Thyroid gland (tissue), 4 donors: ENCODE data around the gene UHRF1. TPM values are rescaled to one million over a fixed set of nuclear protein-coding genes. Genes with fewer than 3 reads are reported as not detected.
A peak's percentile ranks its signal among the peaks of the same experiment; 100 is the strongest.

Experiments
- DNase-seq, 2 donors: peaks; one replicate each; pipeline ENCODE4 v3.0.0-alpha.2; 2019
- H3K27ac ChIP-seq, 3 donors: fragments of 200-600 bp; sonication (generic); 1 replicate in 2 of 3; 2 replicates in 1 of 3; pipeline ENCODE4 v1.5.1; 2016 to 2019; ENCODE audit warnings: mild to moderate bottlenecking in 1 of 3, moderate library complexity in 1 of 3
- H3K27me3 ChIP-seq: fragments of 200-600 bp; sonication (generic); one replicate; pipeline ENCODE4 v1.5.1; 2019
- H3K36me3 ChIP-seq, 2 donors: fragments of 200-600 bp; sonication (generic); one replicate each; pipeline ENCODE4 v1.5.1; 2016 to 2019
- H3K4me1 ChIP-seq, 2 donors: fragments of 200-600 bp; sonication (generic); one replicate each; pipeline ENCODE4 v1.5.1; 2017 to 2019
- H3K4me3 ChIP-seq, 3 donors: fragments of 200-600 bp; sonication (generic); replicated peaks in 1 of 3; 1 replicate in 2 of 3; 2 replicates in 1 of 3; pipeline ENCODE4 v1.5.1; 2016; ENCODE audit warnings: mild to moderate bottlenecking in 1 of 3
- H3K9me3 ChIP-seq: fragments of 200-600 bp; sonication (generic); one replicate; pipeline ENCODE4 v1.5.1; 2017
- POLR2A ChIP-seq, 2 donors: fragments of 450-650 bp; IDR thresholded peaks; one replicate each; pipeline ENCODE4 v1.6.1; 2017; ENCODE audit warnings: antibody characterized with exemption in 2 of 2, mild to moderate bottlenecking in 2 of 2, moderate library complexity in 1 of 2
- WGBS, 2 donors: methylation state at CpG; one replicate each; pipeline ENCODE4 v1.1.5; 2017; 5-methylcytosine and 5-hydroxymethylcytosine counted together
- intact Hi-C: fragments of 100-400 bp; cut with DNase I; formaldehyde crosslinking; loops from one replicate; pipeline ENCODE4 v1.15.1; 2023
- total RNA-seq, 4 donors: library from RNA; depleted of rRNA; stranded (reverse); fragments of >200 nt; gene quantifications; one replicate each; pipeline ENCODE4 v1.2.3, GENCODE V29; 2016
- TF ChIP-seq, protein P1 (sequence below), 6 experiments: fragments of 200-600 bp in 3 of 6; fragments of 450-650 bp in 3 of 6; sonication (generic) in 3 of 6; IDR thresholded peaks; one replicate each; pipeline ENCODE4 v1.5.1; 2016 to 2019; ENCODE audit warnings: antibody characterized with exemption in 6 of 6, mild to moderate bottlenecking in 2 of 6, inconsistent platforms in 1 of 6, moderate library complexity in 1 of 6

The UHRF1 gene
- total RNA-seq, 4 donors from 2014 or later: 0.11 to 0.71 (median 0.41) TPM

DNA sequence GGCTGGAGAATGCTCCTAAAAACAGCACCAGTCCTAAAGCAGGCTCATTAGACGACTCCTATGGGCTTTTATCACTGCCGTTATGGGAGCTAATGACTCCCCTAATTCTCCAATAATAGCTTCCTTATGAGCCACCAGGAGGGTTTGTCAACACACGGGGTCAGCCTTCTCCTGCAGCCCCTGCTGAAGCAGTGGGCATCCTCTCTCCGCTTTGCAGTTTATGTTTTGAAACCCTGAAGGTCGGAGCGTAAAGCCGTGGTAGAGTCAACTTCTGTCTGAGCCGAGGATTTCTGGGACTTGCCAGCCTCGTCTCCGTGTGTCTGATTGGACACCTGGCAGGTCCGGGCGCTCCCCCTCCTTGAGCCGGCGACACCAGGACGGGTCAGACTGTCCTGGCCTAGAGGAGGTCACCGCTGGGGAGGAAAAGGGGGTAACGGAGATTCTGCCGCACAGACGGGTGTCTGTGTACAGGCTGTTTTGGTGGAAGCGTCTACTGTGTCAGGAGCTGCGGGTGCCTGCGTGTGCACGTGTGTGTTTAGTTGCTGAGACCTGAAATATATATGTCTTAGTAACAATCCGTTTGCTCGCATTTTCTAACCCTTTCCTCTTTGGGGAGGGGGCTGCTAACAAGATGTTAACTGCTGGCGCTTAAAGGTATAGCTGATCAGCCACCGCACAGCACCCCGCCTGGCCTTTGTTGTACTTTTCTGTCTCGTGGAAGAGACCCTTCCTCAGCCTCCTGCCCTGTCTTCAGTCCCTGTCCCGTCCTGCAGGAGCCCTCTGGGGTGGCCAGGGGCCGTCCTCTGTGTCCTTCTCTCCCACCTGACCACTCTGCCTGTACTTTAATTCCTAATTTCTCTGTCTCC, 61.5 kb downstream of the UHRF1 start:
- peak overlapping the region; percentile 19 to 67 (median 61) for H3K4me3 ChIP-seq
- intact Hi-C loops: no loop called here
- H3K27me3 ChIP-seq: no peaks in the 10 kb centered on the region
- no peaks in the 10 kb centered on the region for H3K9me3 ChIP-seq
- DNase-seq: peak; percentile 73 to 78
- 10 to 16% methylated on average over 21 to 31 of the region's 31 CpGs for WGBS, 2 donors
- no peaks in the 10 kb centered on the region for H3K36me3 ChIP-seq
- H3K4me1 ChIP-seq: peaks cover 54 to 55% of the 10 kb centered on the region in 2 donors
- TF ChIP-seq, protein P1, sequence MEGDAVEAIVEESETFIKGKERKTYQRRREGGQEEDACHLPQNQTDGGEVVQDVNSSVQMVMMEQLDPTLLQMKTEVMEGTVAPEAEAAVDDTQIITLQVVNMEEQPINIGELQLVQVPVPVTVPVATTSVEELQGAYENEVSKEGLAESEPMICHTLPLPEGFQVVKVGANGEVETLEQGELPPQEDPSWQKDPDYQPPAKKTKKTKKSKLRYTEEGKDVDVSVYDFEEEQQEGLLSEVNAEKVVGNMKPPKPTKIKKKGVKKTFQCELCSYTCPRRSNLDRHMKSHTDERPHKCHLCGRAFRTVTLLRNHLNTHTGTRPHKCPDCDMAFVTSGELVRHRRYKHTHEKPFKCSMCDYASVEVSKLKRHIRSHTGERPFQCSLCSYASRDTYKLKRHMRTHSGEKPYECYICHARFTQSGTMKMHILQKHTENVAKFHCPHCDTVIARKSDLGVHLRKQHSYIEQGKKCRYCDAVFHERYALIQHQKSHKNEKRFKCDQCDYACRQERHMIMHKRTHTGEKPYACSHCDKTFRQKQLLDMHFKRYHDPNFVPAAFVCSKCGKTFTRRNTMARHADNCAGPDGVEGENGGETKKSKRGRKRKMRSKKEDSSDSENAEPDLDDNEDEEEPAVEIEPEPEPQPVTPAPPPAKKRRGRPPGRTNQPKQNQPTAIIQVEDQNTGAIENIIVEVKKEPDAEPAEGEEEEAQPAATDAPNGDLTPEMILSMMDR (IDR thresholded peaks at IDR 0.05): no peak
- peak in 1 of 2 donors; percentile 53 for TF ChIP-seq POLR2A (IDR thresholded peaks at IDR 0.05)
- H3K27ac ChIP-seq: peak overlapping the region; percentile 74 to 94 (median 85)

DNA sequence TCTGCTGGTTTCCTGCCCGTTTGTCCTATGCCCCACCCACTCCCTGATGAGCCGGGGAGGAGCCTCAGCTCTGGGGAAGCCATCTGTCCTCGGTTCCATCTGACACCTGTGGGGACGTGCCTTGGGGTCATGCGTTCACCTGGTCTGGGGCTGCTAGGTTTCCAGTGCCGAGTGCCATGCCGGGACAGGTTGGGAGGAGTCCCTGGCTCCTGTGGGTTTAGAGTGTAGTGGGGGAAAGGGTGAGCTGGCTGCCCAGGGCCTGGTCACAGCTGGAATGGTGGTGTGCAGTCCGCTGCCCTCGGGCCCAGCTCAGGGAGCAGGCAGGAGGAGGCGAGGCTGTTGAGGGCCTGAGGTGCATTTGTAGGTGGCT, 62.1 kb downstream of the UHRF1 start:
- intact Hi-C loops: no loop called here
- TF ChIP-seq, protein P1 (IDR thresholded peaks at IDR 0.05): no peak
- TF ChIP-seq POLR2A (IDR thresholded peaks at IDR 0.05): peak in 1 of 2 donors; percentile 63
- Histone ChIP-seq H3K27me3 (no peaks in the 10 kb centered on the region), H3K27ac (peak overlapping the region; percentile 74 to 94 (median 85)), H3K36me3 (no peaks in the 10 kb centered on the region), H3K4me3 (peak overlapping the region in 1 of 3 donors; percentile 61), H3K9me3 (no peaks in the 10 kb centered on the region), H3K4me1 (peaks cover 58 to 60% of the 10 kb centered on the region in 2 donors)
- peak; percentile 67 to 83 for DNase-seq
- WGBS, 2 donors: 22 to 29% methylated on average over 10 of the region's 10 CpGs

DNA sequence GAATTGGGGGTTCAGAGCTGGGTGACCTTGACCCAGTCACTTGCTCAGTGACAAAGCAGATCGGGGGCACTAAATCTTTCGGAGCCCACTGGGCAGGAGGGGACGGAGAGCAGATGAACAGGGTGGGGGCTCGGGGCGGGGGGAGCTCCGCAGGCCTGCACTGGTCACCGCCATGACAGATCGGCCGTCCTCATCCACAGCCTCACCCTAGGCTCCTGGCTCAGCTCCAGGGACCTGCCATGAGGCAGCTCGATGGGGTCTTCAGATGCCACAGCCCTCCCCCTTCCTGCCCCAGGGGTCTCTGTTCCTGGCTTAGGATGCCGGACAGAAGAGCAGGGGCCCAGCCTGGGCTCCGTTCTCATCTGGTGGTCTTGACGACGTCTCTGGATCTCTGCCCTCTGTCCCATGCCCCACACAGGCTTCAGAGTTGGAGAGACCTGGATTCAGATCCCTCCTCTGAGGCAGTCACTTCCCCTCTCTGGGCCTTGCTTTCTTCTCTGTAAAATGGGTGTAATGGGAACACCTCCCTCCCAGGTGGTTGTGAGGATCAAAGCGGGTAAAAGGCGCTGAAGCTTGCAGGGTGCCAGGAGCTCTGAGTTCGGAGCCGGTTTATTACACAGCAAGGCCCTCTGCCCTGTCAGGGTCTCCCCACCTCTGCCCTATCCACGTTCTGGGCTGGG, 62.7 kb downstream of the UHRF1 start:
- 89 to 90% methylated on average over 12 to 15 of the region's 19 CpGs for WGBS, 2 donors

DNA sequence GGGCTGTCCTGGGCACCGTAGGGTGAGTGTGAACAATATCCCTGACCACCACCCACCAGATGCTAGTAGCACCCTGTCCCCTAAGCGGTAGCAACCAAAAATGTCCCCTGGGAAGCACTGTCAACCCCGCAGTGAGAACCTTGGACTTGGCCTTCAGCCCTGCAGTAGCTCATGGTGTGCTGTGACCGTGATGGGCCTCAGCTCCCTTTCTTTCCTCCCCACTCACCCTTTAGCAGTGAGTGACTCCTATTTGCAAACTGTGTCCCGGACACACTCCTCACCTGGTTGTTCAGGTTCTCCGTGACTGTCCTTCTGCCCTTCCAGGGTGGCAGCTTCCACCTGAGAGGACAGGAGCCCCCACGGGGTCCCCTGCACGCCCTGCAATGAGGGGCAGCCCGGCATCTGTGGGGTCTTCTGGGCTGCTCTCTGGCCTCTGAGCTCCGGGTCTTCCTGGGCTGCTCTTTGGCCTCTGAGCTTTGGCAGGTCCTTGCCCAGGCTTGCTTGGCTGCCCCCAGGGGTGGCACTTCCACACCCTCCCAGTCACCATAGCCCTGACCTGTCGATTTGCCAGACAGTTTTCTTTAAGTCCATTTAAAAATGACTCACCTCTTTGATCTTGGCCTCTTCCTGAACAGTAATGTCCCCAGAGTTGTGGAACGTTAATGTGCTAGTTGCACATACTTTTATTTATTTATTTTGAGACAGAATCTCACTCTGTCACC, 63.4 kb downstream of the UHRF1 start:
- Histone ChIP-seq H3K4me3 (peak overlapping the region in 1 of 3 donors; percentile 6), H3K36me3 (no peaks in the 10 kb centered on the region), H3K27ac (peak overlapping the region; percentile 74 to 94 (median 85)), H3K9me3 (no peaks in the 10 kb centered on the region), H3K4me1 (peaks cover 70 to 73% of the 10 kb centered on the region in 2 donors), H3K27me3 (no peaks in the 10 kb centered on the region)
- intact Hi-C loops: no loop called here
- 64 to 68% methylated on average over 10 to 12 of the region's 12 CpGs for WGBS, 2 donors
- TF ChIP-seq POLR2A (IDR thresholded peaks at IDR 0.05): no peak
- TF ChIP-seq, protein P1 (IDR thresholded peaks at IDR 0.05): no peak
- peak; percentile 64 to 66 for DNase-seq

More for the DNA sequence above, 62.7 kb downstream of the UHRF1 start:
- no peak for DNase-seq
- no peaks in the 10 kb centered on the region for H3K27me3 ChIP-seq
- peak overlapping the region in 1 of 3 donors; percentile 61 for H3K4me3 ChIP-seq
- H3K4me1 ChIP-seq: peaks cover 63 to 66% of the 10 kb centered on the region in 2 donors
- H3K9me3 ChIP-seq: no peaks in the 10 kb centered on the region
- intact Hi-C loops: no loop called here
- no peak for TF ChIP-seq POLR2A (IDR thresholded peaks at IDR 0.05)
- TF ChIP-seq, protein P1 (IDR thresholded peaks at IDR 0.05): no peak
- no peaks in the 10 kb centered on the region for H3K36me3 ChIP-seq
- H3K27ac ChIP-seq: peak overlapping the region; percentile 74 to 94 (median 85)
